Neural cell (in vitro differentiated cells): ENCODE data around the gene DOK1.

ENCODE experiments used
- EP300 ChIP-seq: fragments of 450-650 bp; conservative IDR thresholded peaks from 2 replicates; pipeline ENCODE4 v1.6.1; 2014; ENCODE audit warnings: antibody characterized with exemption, mild to moderate bottlenecking, moderate library complexity; ENCODE audit not compliant: poor library complexity, severe bottlenecking
- EZH2 ChIP-seq: fragments of 200-600, 300-800 bp; shearing (Covaris generic), sonication (generic); IDR thresholded peaks from 2 replicates; pipeline ENCODE4 v1.6.1; 2014; ENCODE audit warnings: antibody characterized with exemption, low read length, borderline replicate concordance, mild to moderate bottlenecking; ENCODE audit not compliant: insufficient read depth, poor library complexity, severe bottlenecking
- POLR2AphosphoS5 ChIP-seq: IDR thresholded peaks from 2 replicates; pipeline ENCODE4 v1.6.1; 2012
- TAF1 ChIP-seq: IDR thresholded peaks from 2 replicates; pipeline ENCODE4 v1.6.1; 2012; ENCODE audit warnings: low read depth
- TF ChIP-seq, protein P1 (sequence below): fragments of 450-650 bp; IDR thresholded peaks from 2 replicates; pipeline ENCODE4 v1.5.1; 2014; ENCODE audit warnings: antibody characterized with exemption, mild to moderate bottlenecking, moderate library complexity; ENCODE audit not compliant: poor library complexity, severe bottlenecking
- TF ChIP-seq, protein P2 (sequence below): IDR thresholded peaks from 2 replicates; pipeline ENCODE4 v1.6.1; 2012; ENCODE audit warnings: borderline replicate concordance

- TF ChIP-seq, protein P1, sequence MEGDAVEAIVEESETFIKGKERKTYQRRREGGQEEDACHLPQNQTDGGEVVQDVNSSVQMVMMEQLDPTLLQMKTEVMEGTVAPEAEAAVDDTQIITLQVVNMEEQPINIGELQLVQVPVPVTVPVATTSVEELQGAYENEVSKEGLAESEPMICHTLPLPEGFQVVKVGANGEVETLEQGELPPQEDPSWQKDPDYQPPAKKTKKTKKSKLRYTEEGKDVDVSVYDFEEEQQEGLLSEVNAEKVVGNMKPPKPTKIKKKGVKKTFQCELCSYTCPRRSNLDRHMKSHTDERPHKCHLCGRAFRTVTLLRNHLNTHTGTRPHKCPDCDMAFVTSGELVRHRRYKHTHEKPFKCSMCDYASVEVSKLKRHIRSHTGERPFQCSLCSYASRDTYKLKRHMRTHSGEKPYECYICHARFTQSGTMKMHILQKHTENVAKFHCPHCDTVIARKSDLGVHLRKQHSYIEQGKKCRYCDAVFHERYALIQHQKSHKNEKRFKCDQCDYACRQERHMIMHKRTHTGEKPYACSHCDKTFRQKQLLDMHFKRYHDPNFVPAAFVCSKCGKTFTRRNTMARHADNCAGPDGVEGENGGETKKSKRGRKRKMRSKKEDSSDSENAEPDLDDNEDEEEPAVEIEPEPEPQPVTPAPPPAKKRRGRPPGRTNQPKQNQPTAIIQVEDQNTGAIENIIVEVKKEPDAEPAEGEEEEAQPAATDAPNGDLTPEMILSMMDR = peak; percentile 75
- TF ChIP-seq, protein P2, sequence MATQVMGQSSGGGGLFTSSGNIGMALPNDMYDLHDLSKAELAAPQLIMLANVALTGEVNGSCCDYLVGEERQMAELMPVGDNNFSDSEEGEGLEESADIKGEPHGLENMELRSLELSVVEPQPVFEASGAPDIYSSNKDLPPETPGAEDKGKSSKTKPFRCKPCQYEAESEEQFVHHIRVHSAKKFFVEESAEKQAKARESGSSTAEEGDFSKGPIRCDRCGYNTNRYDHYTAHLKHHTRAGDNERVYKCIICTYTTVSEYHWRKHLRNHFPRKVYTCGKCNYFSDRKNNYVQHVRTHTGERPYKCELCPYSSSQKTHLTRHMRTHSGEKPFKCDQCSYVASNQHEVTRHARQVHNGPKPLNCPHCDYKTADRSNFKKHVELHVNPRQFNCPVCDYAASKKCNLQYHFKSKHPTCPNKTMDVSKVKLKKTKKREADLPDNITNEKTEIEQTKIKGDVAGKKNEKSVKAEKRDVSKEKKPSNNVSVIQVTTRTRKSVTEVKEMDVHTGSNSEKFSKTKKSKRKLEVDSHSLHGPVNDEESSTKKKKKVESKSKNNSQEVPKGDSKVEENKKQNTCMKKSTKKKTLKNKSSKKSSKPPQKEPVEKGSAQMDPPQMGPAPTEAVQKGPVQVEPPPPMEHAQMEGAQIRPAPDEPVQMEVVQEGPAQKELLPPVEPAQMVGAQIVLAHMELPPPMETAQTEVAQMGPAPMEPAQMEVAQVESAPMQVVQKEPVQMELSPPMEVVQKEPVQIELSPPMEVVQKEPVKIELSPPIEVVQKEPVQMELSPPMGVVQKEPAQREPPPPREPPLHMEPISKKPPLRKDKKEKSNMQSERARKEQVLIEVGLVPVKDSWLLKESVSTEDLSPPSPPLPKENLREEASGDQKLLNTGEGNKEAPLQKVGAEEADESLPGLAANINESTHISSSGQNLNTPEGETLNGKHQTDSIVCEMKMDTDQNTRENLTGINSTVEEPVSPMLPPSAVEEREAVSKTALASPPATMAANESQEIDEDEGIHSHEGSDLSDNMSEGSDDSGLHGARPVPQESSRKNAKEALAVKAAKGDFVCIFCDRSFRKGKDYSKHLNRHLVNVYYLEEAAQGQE = peak; percentile 16
- peak; percentile 91 for TF ChIP-seq TAF1
- TF ChIP-seq POLR2AphosphoS5 = peak; percentile 92
- TF ChIP-seq EP300 = peak; percentile 72
- no peak for TF ChIP-seq EZH2
Observed at GRCh38 chr2:74507145-74507925, 47.2 kb upstream of the DOK1 start, which contains the start of gene PCGF1.
